Mesendoderm (in vitro differentiated cells): ENCODE results near the gene OPCML.

Experiments
- DNase-seq: peaks from one replicate; pipeline ENCODE4 v3.0.0; 2013
- H2AK5ac ChIP-seq: 2 replicates; pipeline ENCODE4 v1.6.1; 2013; ENCODE audit warnings: low read length, inconsistent platforms
- H2BK120ac ChIP-seq: 2 replicates; pipeline ENCODE4 v1.6.1; 2013; ENCODE audit warnings: low read depth, mild to moderate bottlenecking, low read length, moderate library complexity, mixed read lengths
- H2BK15ac ChIP-seq: replicated peaks from 2 replicates; pipeline ENCODE4 v1.6.1; 2013; ENCODE audit warnings: low read depth, mild to moderate bottlenecking, moderate library complexity
- H2BK5ac ChIP-seq: 2 replicates; pipeline ENCODE4 v1.6.1; 2013; ENCODE audit warnings: low read length, inconsistent platforms
- H3K18ac ChIP-seq: 2 replicates; pipeline ENCODE4 v1.6.1; 2013; ENCODE audit warnings: mild to moderate bottlenecking, low read length, mixed read lengths
- H3K23ac ChIP-seq: one replicate; pipeline ENCODE4 v1.6.1; 2013; ENCODE audit warnings: low read length
- H3K27ac ChIP-seq: 2 replicates; pipeline ENCODE4 v1.5.1; 2013; ENCODE audit warnings: low read depth, mild to moderate bottlenecking, inconsistent platforms, low read length, moderate library complexity
- H3K27me3 ChIP-seq: 2 replicates; pipeline ENCODE4 v1.6.1; 2013; ENCODE audit warnings: low read length, control low read depth, mild to moderate bottlenecking, inconsistent platforms; ENCODE audit not compliant: insufficient read depth, poor library complexity
- H3K36me3 ChIP-seq: 2 replicates; pipeline ENCODE4 v1.6.1; 2013; ENCODE audit warnings: low read length, inconsistent platforms; ENCODE audit not compliant: control insufficient read depth, insufficient read depth
- H3K4ac ChIP-seq: one replicate; pipeline ENCODE4 v1.6.1; 2013; ENCODE audit warnings: low read depth, mild to moderate bottlenecking, low read length, moderate library complexity
- H3K4me1 ChIP-seq: 2 replicates; pipeline ENCODE4 v1.6.1; 2013; ENCODE audit warnings: low read depth, low read length, inconsistent platforms; ENCODE audit not compliant: control insufficient read depth
- H3K4me2 ChIP-seq: 2 replicates; pipeline ENCODE4 v1.6.1; 2013; ENCODE audit warnings: low read length
- H3K4me3 ChIP-seq: 2 replicates; pipeline ENCODE4 v1.5.1; 2013; ENCODE audit warnings: mild to moderate bottlenecking, low read length
- H3K56ac ChIP-seq: one replicate; pipeline ENCODE4 v1.6.1; 2013; ENCODE audit warnings: low read length
- H3K79me1 ChIP-seq: 2 replicates; pipeline ENCODE4 v1.6.1; 2013; ENCODE audit warnings: low read length, inconsistent platforms
- H3K79me2 ChIP-seq: 2 replicates; pipeline ENCODE4 v1.6.1; 2013; ENCODE audit warnings: mild to moderate bottlenecking, low read length; ENCODE audit not compliant: control insufficient read depth, insufficient read depth
- H3K9ac ChIP-seq: 2 replicates; pipeline ENCODE4 v1.6.1; 2013; ENCODE audit warnings: low read length, inconsistent platforms
- H4K5ac ChIP-seq: one replicate; pipeline ENCODE4 v1.6.1; 2013; ENCODE audit warnings: low read length
- H4K8ac ChIP-seq: one replicate; pipeline ENCODE4 v1.6.1; 2013; ENCODE audit warnings: low read depth, mild to moderate bottlenecking, control low read depth, low read length, moderate library complexity
- WGBS: extraction: QIAGEN DNeasy Blood & Tissue Kit; methylation state at CpG from one replicate; pipeline ENCODE4 v1.1.7; 2013; ENCODE audit warnings: low lambda C conversion rate, missing lambda C conversion rate; ENCODE audit not compliant: insufficient coverage; ENCODE audit errors: extremely low coverage; 5-methylcytosine and 5-hydroxymethylcytosine counted together

OPCML gene

GRCh38 chr11:133573081-133573480, 40.8 kb upstream of the OPCML start:
- Histone ChIP-seq H3K4ac (no peak overlapping the region), H3K4me2 (no peak overlapping the region), H3K18ac (no peak overlapping the region), H4K8ac (no peak overlapping the region), H3K4me3 (no peak overlapping the region), H2BK15ac (no peak overlapping the region), H3K4me1 (no peaks in the 10 kb centered on the region), H2AK5ac (no peak overlapping the region), H3K27me3 (no peaks in the 10 kb centered on the region), H3K36me3 (no peaks in the 10 kb centered on the region), H3K79me2 (no peaks in the 10 kb centered on the region), H4K5ac (no peak overlapping the region), H3K27ac (no peak overlapping the region), H2BK5ac (no peak overlapping the region), H3K79me1 (no peaks in the 10 kb centered on the region), H3K56ac (no peak overlapping the region), H3K23ac (no peak overlapping the region), H3K9ac (no peak overlapping the region), H2BK120ac (no peak overlapping the region)
- no peak for DNase-seq
- no CpG with 5 or more reads among the region's 1 CpG for WGBS

GRCh38 chr11:133570376-133570775, 38.1 kb upstream of the OPCML start:
- Histone ChIP-seq H3K56ac (no peak overlapping the region), H4K8ac (no peak overlapping the region), H2BK5ac (no peak overlapping the region), H3K4me2 (no peak overlapping the region), H3K79me2 (no peaks in the 10 kb centered on the region), H3K4ac (no peak overlapping the region), H2BK15ac (no peak overlapping the region), H3K18ac (no peak overlapping the region), H3K9ac (no peak overlapping the region), H3K4me1 (no peaks in the 10 kb centered on the region), H3K36me3 (no peaks in the 10 kb centered on the region), H3K27me3 (no peaks in the 10 kb centered on the region), H2AK5ac (no peak overlapping the region), H2BK120ac (no peak overlapping the region), H3K27ac (no peak overlapping the region), H3K4me3 (no peak overlapping the region), H3K23ac (no peak overlapping the region), H4K5ac (no peak overlapping the region), H3K79me1 (no peaks in the 10 kb centered on the region)
- DNase-seq, result no peak
- WGBS, result no CpG with 5 or more reads among the region's 4 CpGs

- Histone ChIP-seq H3K79me1 (no peaks in the 10 kb centered on the region), H3K27me3 (no peaks in the 10 kb centered on the region), H3K23ac (no peak overlapping the region), H3K56ac (no peak overlapping the region), H4K8ac (no peak overlapping the region), H2BK120ac (no peak overlapping the region), H3K27ac (no peak overlapping the region), H3K4ac (no peak overlapping the region), H3K79me2 (no peaks in the 10 kb centered on the region), H3K9ac (no peak overlapping the region), H3K4me3 (no peak overlapping the region), H4K5ac (no peak overlapping the region), H3K4me2 (no peak overlapping the region), H2BK15ac (no peak overlapping the region), H2AK5ac (no peak overlapping the region), H3K18ac (no peak overlapping the region), H3K4me1 (no peaks in the 10 kb centered on the region), H3K36me3 (no peaks in the 10 kb centered on the region), H2BK5ac (no peak overlapping the region)
- no CpG with 5 or more reads among the region's 7 CpGs for WGBS
- no peak for DNase-seq
Observed at GRCh38 chr11:133563505-133564025, 31.3 kb upstream of the OPCML start.

GRCh38 chr11:133560472-133560855, 28.2 kb upstream of the OPCML start:
- WGBS, result no CpG with 5 or more reads among the region's 9 CpGs
- no peak for DNase-seq
- H3K23ac ChIP-seq, result no peak overlapping the region

GRCh38 chr11:133559833-133560471, 27.7 kb upstream of the OPCML start:
- no CpG with 5 or more reads among the region's 10 CpGs for WGBS
- Histone ChIP-seq H3K9ac (no peak overlapping the region), H3K18ac (no peak overlapping the region), H3K79me1 (no peaks in the 10 kb centered on the region), H4K8ac (no peak overlapping the region), H3K4me1 (no peaks in the 10 kb centered on the region), H3K4me3 (no peak overlapping the region), H3K79me2 (no peaks in the 10 kb centered on the region), H2BK15ac (no peak overlapping the region), H4K5ac (no peak overlapping the region), H3K36me3 (no peaks in the 10 kb centered on the region), H2BK5ac (no peak overlapping the region), H3K27me3 (no peaks in the 10 kb centered on the region), H2AK5ac (no peak overlapping the region), H3K56ac (no peak overlapping the region), H3K23ac (no peak overlapping the region), H3K4me2 (no peak overlapping the region), H3K27ac (no peak overlapping the region), H3K4ac (no peak overlapping the region), H2BK120ac (no peak overlapping the region)
- no peak for DNase-seq

More at GRCh38 chr11:133560472-133560855, 28.2 kb upstream of the OPCML start:
- no peak overlapping the region for H3K4ac ChIP-seq
- no peak overlapping the region for H3K18ac ChIP-seq
- H2BK5ac ChIP-seq, result no peak overlapping the region
- H4K5ac ChIP-seq, result no peak overlapping the region
- H3K4me1 ChIP-seq, result no peaks in the 10 kb centered on the region
- no peaks in the 10 kb centered on the region for H3K27me3 ChIP-seq
- no peak overlapping the region for H3K4me3 ChIP-seq
- H3K79me2 ChIP-seq, result no peaks in the 10 kb centered on the region
- no peaks in the 10 kb centered on the region for H3K79me1 ChIP-seq
- no peak overlapping the region for H4K8ac ChIP-seq
- H2AK5ac ChIP-seq, result no peak overlapping the region
- no peak overlapping the region for H3K9ac ChIP-seq
- no peaks in the 10 kb centered on the region for H3K36me3 ChIP-seq
- H2BK120ac ChIP-seq, result no peak overlapping the region
- H2BK15ac ChIP-seq, result no peak overlapping the region
- no peak overlapping the region for H3K27ac ChIP-seq
- H3K56ac ChIP-seq, result no peak overlapping the region
- no peak overlapping the region for H3K4me2 ChIP-seq

- H3K4me2 ChIP-seq, result no peak overlapping the region
- no peak overlapping the region for H3K27ac ChIP-seq
- H2BK5ac ChIP-seq, result no peak overlapping the region
- no peak overlapping the region for H3K23ac ChIP-seq
- no peaks in the 10 kb centered on the region for H3K36me3 ChIP-seq
- H4K8ac ChIP-seq, result no peak overlapping the region
- no peak overlapping the region for H3K4ac ChIP-seq
- H3K9ac ChIP-seq, result no peak overlapping the region
- H3K4me1 ChIP-seq, result no peaks in the 10 kb centered on the region
- no peaks in the 10 kb centered on the region for H3K79me1 ChIP-seq
- H2BK120ac ChIP-seq, result no peak overlapping the region
- no peak overlapping the region for H3K18ac ChIP-seq
- no peak overlapping the region for H4K5ac ChIP-seq
- WGBS, result no CpG with 5 or more reads among the region's 6 CpGs
- H3K4me3 ChIP-seq, result no peak overlapping the region
- H3K79me2 ChIP-seq, result no peaks in the 10 kb centered on the region
- no peaks in the 10 kb centered on the region for H3K27me3 ChIP-seq
- DNase-seq, result no peak
- H2AK5ac ChIP-seq, result no peak overlapping the region
- H2BK15ac ChIP-seq, result no peak overlapping the region
- no peak overlapping the region for H3K56ac ChIP-seq
Observed at GRCh38 chr11:133559382-133559781, 27.1 kb upstream of the OPCML start.
